Left forelimb (tissue), 1 donor: ENCODE data around the gene SUB1.

Source experiments
- DNase-seq: peaks from one replicate; pipeline ENCODE4 v3.0.0-alpha.2; 2018; ENCODE audit warnings: low spot score

The SUB1 gene

DNA sequence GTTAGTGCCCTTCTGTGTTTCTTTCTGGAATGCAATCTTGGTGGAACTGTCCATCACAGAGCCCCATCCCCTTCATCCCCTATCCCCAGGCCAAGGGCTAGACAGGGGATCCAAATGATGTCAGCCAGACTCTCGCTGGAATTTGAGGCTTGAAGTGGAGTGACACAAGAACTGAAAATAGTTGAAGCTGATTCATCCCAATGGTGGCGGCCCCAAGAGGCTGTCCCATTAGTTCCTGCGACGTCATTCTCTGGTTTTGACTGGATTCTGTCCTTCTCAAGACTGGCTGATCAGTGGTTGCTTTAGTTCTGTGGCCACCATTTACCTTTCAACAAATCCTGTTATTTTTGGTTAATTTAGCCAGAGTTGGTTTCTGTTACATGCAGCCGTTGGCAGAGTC, 59.9 kb downstream of the SUB1 start:
- no peak for DNase-seq

DNA sequence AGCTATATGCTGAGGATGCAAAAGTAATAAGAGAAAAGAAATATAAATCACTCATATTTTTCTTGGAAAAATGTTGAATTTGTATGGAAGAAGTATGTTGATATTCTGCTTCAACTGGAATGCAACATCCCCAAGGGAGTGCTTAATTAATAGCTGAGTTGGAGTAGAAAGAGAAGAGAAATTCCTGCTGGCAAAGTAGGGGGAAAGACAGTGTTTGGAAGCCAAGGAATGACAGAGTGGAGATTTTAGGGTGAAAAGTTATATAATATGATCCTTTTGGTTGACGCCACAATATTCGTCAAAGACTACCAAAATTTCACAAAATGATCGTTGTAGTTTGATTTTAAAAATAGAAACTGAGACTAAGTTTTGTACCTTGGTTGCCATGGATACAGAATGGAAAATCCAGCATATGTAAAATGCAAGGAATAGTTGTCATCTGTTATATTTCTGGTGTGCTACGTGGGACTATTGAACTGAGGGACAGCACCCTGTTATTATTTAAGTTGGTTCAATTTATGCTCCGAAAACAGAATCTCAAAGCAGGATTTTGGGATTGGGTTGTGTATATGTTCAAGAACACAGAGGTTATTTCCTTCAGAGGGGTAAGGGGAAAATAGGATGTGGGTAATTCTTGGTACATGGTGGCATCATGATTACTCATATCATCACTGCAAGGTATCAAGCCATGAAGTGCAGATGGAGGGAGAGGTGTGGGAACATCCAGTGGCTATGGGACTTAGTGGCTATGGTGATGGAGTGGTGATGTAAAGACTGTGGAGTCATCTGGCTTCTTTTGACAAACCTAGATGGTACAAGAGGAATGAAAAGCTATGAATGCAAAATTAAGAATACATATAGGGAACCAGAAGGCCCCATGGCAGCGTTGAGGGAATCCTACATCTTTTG, 61.0 kb downstream of the SUB1 start:
- DNase-seq: no peak

DNA sequence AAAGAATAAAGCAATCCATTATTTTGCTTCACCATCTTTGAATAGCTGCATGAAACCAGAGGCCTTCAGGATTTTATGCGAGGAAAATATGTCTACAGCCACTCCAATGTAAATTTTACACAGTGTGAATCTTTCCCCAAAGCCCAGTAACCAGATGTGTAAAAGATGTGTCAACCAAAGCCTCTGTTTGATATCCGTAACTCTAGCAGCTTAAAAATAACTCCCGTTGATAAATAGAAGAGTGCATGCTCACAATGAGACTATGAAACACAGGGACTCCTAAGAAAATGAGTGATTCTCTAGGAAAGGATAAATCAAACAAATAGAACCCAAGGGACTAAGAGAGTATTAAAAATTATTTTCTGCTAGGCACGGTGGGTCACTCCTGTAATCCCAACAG, 65.7 kb downstream of the SUB1 start:
- no peak for DNase-seq

DNA sequence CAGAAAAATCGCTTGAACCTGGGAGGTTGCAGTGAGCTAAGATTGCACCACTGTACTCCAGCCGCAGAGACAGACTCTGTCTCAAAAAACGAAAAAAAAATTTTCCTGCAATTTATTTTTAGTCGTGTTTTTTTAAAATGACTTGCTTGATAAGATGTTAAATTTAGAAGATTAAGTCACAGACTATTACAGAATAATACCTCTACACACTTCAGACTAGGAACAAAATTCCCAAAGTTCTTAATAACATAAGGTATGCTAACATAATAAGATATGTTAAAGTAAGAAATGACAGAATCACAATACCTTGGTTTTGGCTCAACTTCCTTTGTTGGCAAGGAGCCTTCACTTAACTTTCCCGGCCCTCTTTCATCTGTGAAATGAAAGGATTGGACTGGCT, 66.3 kb downstream of the SUB1 start:
- DNase-seq: no peak
